ENCODE results near the gene UPF2.

DNA sequence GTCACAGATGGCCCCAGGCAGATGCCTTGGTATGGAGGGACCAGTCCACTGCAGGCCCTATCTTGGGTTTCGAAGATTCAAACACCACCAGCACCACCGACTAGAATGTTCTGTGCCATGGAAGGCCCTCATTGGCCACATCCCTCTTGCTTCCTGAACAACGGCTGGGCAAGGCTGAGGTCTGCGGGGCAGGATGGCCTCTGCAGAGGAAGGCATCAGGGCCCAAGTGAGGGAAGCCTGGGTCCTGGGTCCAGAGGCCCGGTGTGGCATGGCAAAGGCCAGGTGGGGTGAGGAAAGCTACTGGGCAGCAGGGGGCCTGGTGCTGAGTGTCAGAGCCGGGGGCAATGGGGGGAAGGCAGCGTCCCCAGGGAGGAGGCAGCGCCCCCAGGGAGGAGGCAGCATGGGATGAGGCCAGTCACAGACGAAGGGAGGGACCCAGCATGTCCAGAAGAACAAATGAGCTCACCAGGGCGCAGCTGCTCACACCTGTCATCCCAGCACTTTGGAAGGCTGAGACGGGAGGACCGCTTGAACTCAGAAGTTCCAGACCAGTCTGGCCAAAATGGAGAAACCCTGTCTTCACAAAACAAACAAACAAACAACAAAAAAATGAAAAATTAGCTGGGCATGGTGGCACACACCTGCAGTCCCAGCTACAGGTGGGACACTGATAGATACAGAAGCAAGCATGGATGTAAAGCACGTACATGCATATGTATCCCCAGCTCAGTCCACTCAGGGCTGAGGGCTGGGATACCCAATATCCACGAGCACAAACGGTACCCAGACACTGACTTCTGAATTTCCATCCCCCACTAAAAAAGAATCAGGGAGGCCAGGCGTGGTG is 155.0 kb downstream of the UPF2 start:
- no peak for TF ChIP-seq SIN3A (IDR thresholded peaks at IDR 0.05; ENCODE audit: borderline replicate concordance, insufficient read depth, low read length)
- TF ChIP-seq, protein P1, sequence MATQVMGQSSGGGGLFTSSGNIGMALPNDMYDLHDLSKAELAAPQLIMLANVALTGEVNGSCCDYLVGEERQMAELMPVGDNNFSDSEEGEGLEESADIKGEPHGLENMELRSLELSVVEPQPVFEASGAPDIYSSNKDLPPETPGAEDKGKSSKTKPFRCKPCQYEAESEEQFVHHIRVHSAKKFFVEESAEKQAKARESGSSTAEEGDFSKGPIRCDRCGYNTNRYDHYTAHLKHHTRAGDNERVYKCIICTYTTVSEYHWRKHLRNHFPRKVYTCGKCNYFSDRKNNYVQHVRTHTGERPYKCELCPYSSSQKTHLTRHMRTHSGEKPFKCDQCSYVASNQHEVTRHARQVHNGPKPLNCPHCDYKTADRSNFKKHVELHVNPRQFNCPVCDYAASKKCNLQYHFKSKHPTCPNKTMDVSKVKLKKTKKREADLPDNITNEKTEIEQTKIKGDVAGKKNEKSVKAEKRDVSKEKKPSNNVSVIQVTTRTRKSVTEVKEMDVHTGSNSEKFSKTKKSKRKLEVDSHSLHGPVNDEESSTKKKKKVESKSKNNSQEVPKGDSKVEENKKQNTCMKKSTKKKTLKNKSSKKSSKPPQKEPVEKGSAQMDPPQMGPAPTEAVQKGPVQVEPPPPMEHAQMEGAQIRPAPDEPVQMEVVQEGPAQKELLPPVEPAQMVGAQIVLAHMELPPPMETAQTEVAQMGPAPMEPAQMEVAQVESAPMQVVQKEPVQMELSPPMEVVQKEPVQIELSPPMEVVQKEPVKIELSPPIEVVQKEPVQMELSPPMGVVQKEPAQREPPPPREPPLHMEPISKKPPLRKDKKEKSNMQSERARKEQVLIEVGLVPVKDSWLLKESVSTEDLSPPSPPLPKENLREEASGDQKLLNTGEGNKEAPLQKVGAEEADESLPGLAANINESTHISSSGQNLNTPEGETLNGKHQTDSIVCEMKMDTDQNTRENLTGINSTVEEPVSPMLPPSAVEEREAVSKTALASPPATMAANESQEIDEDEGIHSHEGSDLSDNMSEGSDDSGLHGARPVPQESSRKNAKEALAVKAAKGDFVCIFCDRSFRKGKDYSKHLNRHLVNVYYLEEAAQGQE (IDR thresholded peaks at IDR 0.05; ENCODE audit: insufficient read depth in 1 of 2, low read depth in 2 of 2, low read length in 2 of 2): no peak
